ENCODE measurements around the gene SORCS3. TPM values are rescaled to one million over a fixed set of nuclear protein-coding genes. Genes with fewer than 3 reads are reported as not detected.

The SORCS3 gene
- total RNA-seq, 1 experiment from 2014 or later: not detected

DNA sequence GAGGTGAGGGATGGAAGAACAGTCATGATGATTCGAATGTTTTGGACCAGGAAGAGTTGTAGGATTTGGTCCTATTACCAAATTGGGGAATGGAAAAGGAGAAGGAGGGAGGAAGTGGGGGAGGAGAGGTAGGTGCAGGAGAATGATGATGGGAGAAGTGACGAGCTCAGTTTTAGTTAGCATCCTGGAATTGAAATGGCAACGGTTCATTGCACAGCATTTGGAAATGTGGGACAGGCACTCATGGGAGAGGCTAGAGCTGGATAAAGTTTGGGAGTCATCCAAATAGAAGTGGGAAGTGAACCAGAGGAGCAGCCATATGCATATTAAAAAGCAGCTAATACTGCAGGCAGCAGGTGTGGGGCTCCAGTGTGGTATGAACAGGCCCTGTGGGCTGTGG, 253.6 kb downstream of the SORCS3 start:
- no peak overlapping the region for H3K4me2 ChIP-seq (ENCODE audit: low read length)
- H3K9ac ChIP-seq (ENCODE audit: low read length): no peak overlapping the region
- H3K9me2 ChIP-seq (replicated peaks; ENCODE audit: low read length): no peaks in the 10 kb centered on the region
- H3K27ac ChIP-seq (ENCODE audit: low read length): no peak overlapping the region
- DNase-seq (no peak), ATAC-seq (no peak)
- H2AFZ ChIP-seq (ENCODE audit: low read length): no peak overlapping the region
- BruUV-seq (replicated peaks): no TSS peak
- H3K27me3 ChIP-seq (ENCODE audit: low read length): no peaks in the 10 kb centered on the region
- H3F3A ChIP-seq (ENCODE audit: low read length, unreplicated experiment): no peaks in the 10 kb centered on the region
- H3K4me3 ChIP-seq (ENCODE audit: low read length): no peak overlapping the region
- no peaks in the 10 kb centered on the region for H3K36me3 ChIP-seq (ENCODE audit: low read depth, low read length)
- H3K9me3 ChIP-seq (ENCODE audit: low read length): no peaks in the 10 kb centered on the region
- no peaks in the 10 kb centered on the region for H3K4me1 ChIP-seq (ENCODE audit: insufficient read depth, low read length)
- ChIA-PET POLR2A (ENCODE audit: unreplicated experiment) (no interaction called here), CTCF (no interaction called here)
- no peaks in the 10 kb centered on the region for H4K20me1 ChIP-seq (ENCODE audit: low read length)
- no peak for TF ChIP-seq EZH2 (IDR thresholded peaks at IDR 0.05; ENCODE audit: low read length, unreplicated experiment)
- TF ChIP-seq CTCF (conservative IDR thresholded peaks at IDR 0.05; ENCODE audit: low read depth, low read length): no peak
- no peak for TF ChIP-seq EZH2phosphoT487 (IDR thresholded peaks at IDR 0.05; ENCODE audit: borderline replicate concordance, low read length)
- intact Hi-C loops (cut with micrococcal nuclease): no loop called here
- H3K79me2 ChIP-seq (ENCODE audit: low read length): no peaks in the 10 kb centered on the region

- Histone ChIP-seq H4K20me1 (ENCODE audit: low read length) (no peaks in the 10 kb centered on the region), H3K79me2 (ENCODE audit: low read length) (no peaks in the 10 kb centered on the region), H3K27ac (ENCODE audit: low read length) (no peak overlapping the region), H3K36me3 (ENCODE audit: low read depth, low read length) (no peaks in the 10 kb centered on the region), H2AFZ (ENCODE audit: low read length) (no peak overlapping the region), H3F3A (ENCODE audit: low read length, unreplicated experiment) (no peaks in the 10 kb centered on the region), H3K9me2 (replicated peaks; ENCODE audit: low read length) (no peaks in the 10 kb centered on the region), H3K9ac (ENCODE audit: low read length) (no peak overlapping the region), H3K4me1 (ENCODE audit: insufficient read depth, low read length) (no peaks in the 10 kb centered on the region), H3K27me3 (ENCODE audit: low read length) (no peaks in the 10 kb centered on the region), H3K4me2 (ENCODE audit: low read length) (no peak overlapping the region), H3K9me3 (ENCODE audit: low read length) (no peaks in the 10 kb centered on the region), H3K4me3 (ENCODE audit: low read length) (no peak overlapping the region)
- CTCF ChIA-PET: no interaction called here
- BruUV-seq (replicated peaks): no TSS peak
- POLR2A ChIA-PET (ENCODE audit: unreplicated experiment): no interaction called here
- DNase-seq: no peak
- TF ChIP-seq EZH2phosphoT487 (IDR thresholded peaks at IDR 0.05; ENCODE audit: borderline replicate concordance, low read length): no peak
- TF ChIP-seq EZH2 (IDR thresholded peaks at IDR 0.05; ENCODE audit: low read length, unreplicated experiment): no peak
- no peak for TF ChIP-seq CTCF (conservative IDR thresholded peaks at IDR 0.05; ENCODE audit: low read depth, low read length)
- intact Hi-C loops (cut with micrococcal nuclease): no loop called here
- ATAC-seq: no peak
Observed at GRCh38 chr10:104895541-104895940, 254.5 kb downstream of the SORCS3 start.

DNA sequence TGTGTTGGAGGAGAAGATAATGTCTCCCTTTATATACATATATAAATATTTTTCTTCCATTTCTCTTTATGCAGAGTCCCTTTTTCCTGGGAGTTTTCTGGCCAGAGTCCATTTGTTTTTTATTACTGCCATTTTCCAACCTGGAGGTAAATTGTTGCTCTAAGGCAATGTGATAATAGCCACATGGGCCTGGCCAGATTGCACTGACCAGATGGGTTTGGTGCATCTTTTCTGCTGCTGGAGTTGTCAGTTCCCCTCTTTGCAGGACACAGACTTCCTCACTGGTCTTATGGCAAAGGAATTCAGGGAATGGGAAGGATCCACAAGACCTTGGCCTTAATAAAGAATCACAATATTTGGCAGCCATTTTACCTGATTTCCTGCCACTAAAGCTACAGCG, 254.9 kb downstream of the SORCS3 start:
- no peak for ATAC-seq
- TF ChIP-seq CTCF (conservative IDR thresholded peaks at IDR 0.05; ENCODE audit: low read depth, low read length) (no peak), EZH2phosphoT487 (IDR thresholded peaks at IDR 0.05; ENCODE audit: borderline replicate concordance, low read length) (no peak), EZH2 (IDR thresholded peaks at IDR 0.05; ENCODE audit: low read length, unreplicated experiment) (no peak)
- no peak overlapping the region for H3K4me3 ChIP-seq (ENCODE audit: low read length)
- H3K4me1 ChIP-seq (ENCODE audit: insufficient read depth, low read length): no peaks in the 10 kb centered on the region
- no peaks in the 10 kb centered on the region for H3K79me2 ChIP-seq (ENCODE audit: low read length)
- H3K27ac ChIP-seq (ENCODE audit: low read length): no peak overlapping the region
- no peaks in the 10 kb centered on the region for H3K9me2 ChIP-seq (replicated peaks; ENCODE audit: low read length)
- ChIA-PET CTCF (no interaction called here), POLR2A (ENCODE audit: unreplicated experiment) (no interaction called here)
- intact Hi-C loops (cut with micrococcal nuclease): no loop called here
- no peaks in the 10 kb centered on the region for H3K27me3 ChIP-seq (ENCODE audit: low read length)
- no peaks in the 10 kb centered on the region for H3K36me3 ChIP-seq (ENCODE audit: low read depth, low read length)
- no peaks in the 10 kb centered on the region for H3K9me3 ChIP-seq (ENCODE audit: low read length)
- no peak overlapping the region for H3K4me2 ChIP-seq (ENCODE audit: low read length)
- H3F3A ChIP-seq (ENCODE audit: low read length, unreplicated experiment): no peaks in the 10 kb centered on the region
- no peak for DNase-seq
- no peak overlapping the region for H3K9ac ChIP-seq (ENCODE audit: low read length)
- BruUV-seq (replicated peaks): no TSS peak
- no peak overlapping the region for H2AFZ ChIP-seq (ENCODE audit: low read length)
- H4K20me1 ChIP-seq (ENCODE audit: low read length): no peaks in the 10 kb centered on the region

Measured in PC-3 (cell line).